ENCODE results near the gene TRIM41. TPM values are rescaled to one million over a fixed set of nuclear protein-coding genes. Genes with fewer than 3 reads are reported as not detected.

TRIM41 gene
- total RNA-seq, 4 donors from 2014 or later = 9.7 to 17.6 (median 12.1) TPM

DNA sequence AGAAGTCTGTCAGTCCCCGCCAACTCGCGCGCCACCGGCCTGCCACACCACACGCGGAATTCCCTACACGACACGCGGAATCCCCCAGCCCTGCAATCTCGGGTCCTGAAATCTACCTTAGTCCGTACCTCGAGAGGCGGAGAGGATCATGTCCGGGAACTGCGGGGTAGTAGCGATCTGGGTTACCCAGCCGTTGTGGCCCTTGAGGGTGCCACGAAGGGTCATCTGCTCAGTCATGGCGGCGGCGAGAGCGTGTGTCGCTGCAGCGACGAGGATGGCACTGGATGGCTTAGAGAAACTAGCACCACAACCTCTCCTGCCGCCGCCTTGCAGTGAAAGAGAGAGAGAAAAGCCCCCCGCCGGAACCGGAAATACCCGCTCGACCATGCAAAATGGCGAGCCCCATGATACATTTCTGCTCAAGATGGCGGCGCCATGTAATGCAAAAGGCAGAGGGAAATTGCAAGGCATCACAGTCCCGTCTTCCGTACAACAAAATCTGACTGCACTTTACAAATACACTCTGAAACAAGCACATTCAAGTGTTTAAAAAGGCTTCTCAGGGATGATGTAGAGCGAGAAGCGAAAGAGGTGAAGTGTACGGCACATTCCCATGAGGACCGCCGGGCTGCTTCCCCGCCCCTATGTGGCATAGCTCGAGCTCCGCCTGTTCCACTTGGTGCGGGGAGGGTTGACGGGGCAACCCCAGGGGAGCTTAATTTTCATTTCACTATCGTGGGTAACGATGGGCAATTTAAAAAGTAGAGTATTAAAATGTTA lies 20.7 kb downstream of the TRIM41 start, which contains the start of gene RACK1:
TSS of gene RACK1 (minus strand) at position 343 of the 780 bp plus-strand sequence. CDS start at position 237, 106 bp downstream.
- Histone ChIP-seq H3K4me3 (peak within 1 kb of the TSS; percentile 53 to 79), H3K36me3 (peaks cover 0 to 34% of the 10 kb centered on the region in 2 donors), H3K4me1 (peaks cover 0 to 75% (median 30%) of the 10 kb centered on the region in 3 donors), H3K27ac (peak within 1 kb of the TSS; percentile 15 to 97 (median 94)), H3K27me3 (no peaks in the 10 kb centered on the region), H3K9me3 (no peaks in the 10 kb centered on the region)
- peak; percentile 65 to 66 for TF ChIP-seq POLR2A (IDR thresholded peaks at IDR 0.05)
- peak; percentile 82 for TF ChIP-seq POLR2AphosphoS5 (IDR thresholded peaks at IDR 0.05)
- TF ChIP-seq, protein P1, sequence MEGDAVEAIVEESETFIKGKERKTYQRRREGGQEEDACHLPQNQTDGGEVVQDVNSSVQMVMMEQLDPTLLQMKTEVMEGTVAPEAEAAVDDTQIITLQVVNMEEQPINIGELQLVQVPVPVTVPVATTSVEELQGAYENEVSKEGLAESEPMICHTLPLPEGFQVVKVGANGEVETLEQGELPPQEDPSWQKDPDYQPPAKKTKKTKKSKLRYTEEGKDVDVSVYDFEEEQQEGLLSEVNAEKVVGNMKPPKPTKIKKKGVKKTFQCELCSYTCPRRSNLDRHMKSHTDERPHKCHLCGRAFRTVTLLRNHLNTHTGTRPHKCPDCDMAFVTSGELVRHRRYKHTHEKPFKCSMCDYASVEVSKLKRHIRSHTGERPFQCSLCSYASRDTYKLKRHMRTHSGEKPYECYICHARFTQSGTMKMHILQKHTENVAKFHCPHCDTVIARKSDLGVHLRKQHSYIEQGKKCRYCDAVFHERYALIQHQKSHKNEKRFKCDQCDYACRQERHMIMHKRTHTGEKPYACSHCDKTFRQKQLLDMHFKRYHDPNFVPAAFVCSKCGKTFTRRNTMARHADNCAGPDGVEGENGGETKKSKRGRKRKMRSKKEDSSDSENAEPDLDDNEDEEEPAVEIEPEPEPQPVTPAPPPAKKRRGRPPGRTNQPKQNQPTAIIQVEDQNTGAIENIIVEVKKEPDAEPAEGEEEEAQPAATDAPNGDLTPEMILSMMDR (IDR thresholded peaks at IDR 0.05) = no peak
- TF ChIP-seq EP300 (IDR thresholded peaks at IDR 0.05) = no peak
- peak; percentile 76 for ATAC-seq
- WGBS, 2 donors (ENCODE audit: low coverage in 1 of 2) = 0% methylated on average over 18 to 22 of the region's 50 CpGs

DNA sequence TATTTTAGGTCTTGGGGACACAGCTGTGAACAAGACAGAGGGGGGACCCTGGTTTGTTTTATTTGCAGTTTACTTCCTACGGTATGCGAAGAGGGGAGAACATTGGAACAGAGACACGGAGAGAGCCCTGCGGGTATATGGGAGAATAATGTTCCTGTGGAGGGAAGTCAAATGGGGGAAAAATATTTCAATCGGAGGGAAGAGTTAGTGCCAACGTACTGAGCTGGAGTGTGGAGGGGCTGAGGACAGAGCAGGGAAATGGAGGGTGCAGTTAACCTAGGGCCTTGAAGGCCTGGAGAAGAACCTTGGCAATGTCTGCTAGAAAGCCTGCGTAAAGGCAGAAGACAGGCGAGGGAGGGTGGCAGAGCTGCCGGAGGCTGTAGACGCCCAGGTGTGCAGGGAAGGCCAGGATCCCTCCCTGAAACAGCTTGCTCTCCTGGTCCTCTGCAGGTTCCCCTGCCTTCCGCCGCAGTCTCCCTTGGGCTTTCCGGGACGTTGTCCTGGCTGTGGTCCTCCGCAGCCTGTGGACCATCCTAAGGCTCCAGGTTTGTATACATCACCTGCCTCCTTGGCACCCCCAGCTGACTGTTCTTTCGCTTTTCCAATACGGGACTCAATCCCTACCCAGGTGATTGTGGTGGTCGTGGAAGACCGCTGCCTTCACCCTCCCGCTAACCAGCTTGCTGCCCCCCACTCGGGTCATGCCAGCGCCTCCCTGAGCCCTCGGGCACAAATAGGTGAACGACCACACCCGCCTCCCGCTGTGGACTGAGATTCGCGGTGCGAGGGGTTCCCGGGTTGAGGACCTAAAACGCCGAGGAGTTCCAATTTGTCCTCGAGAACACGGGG lies 22.6 kb downstream of the TRIM41 start:
- Histone ChIP-seq H3K27me3 (no peaks in the 10 kb centered on the region), H3K9me3 (no peaks in the 10 kb centered on the region), H3K36me3 (peaks cover 0 to 24% of the 10 kb centered on the region in 2 donors), H3K27ac (peak overlapping the region; percentile 84 to 97 (median 94)), H3K4me3 (peak overlapping the region; percentile 63 to 76), H3K4me1 (peaks cover 0 to 79% (median 41%) of the 10 kb centered on the region in 3 donors)
- WGBS, 2 donors (ENCODE audit: low coverage in 1 of 2) = 44 to 46% methylated on average over 15 to 20 of the region's 34 CpGs
- ATAC-seq = no peak
- TF ChIP-seq POLR2AphosphoS5 (IDR thresholded peaks at IDR 0.05) (no peak), POLR2A (IDR thresholded peaks at IDR 0.05) (no peak), EP300 (IDR thresholded peaks at IDR 0.05) (no peak)
- TF ChIP-seq, protein P1 (IDR thresholded peaks at IDR 0.05) = no peak

DNA sequence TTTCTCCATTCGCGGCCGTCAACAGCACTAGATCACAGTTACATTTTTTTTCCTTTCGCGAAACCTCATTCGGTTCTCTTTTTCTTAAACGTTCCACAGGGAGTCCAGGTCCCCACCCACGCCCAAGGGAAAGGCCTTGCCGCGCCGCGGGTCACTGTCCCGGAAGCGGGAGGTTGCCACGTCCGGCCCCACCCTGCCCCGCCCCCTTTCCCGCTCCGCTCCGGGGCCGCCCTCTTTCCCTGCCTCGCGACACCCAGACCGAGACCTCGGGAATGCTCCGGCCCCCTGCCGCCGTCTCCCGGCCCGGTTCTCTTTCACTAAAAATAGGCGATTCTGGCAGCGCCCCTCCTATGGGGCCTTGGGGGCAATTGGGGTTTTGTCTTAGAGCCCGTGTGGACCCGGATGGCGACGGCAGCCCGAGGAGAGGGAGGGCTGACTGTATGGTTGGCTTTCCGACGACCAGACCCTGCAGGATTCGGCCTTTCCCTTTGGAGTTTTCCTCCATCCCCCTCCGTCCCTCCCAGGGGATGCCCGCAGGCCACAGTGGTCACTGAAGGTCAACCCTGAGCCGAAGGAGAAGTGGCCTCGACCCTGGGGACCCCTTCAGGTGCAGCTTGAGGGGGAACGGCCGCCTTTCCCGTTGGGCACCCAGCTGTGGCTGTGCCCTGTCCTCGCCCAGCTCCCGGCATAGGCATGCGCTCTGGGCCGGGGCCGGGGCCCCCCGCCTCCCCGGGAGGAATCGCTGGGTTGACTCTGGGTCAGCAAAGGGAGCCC lies 23.4 kb downstream of the TRIM41 start:
- TF ChIP-seq, protein P1 (IDR thresholded peaks at IDR 0.05) = peak in 3 of 4 experiments; percentile 3 to 36 (median 9)
- TF ChIP-seq EP300 (IDR thresholded peaks at IDR 0.05) (no peak), POLR2AphosphoS5 (IDR thresholded peaks at IDR 0.05) (peak; percentile 78), POLR2A (IDR thresholded peaks at IDR 0.05) (peak; percentile 50 to 74)
- Histone ChIP-seq H3K4me1 (peaks cover 0 to 79% (median 41%) of the 10 kb centered on the region in 3 donors), H3K27ac (peak overlapping the region; percentile 84 to 97 (median 94)), H3K9me3 (no peaks in the 10 kb centered on the region), H3K27me3 (no peaks in the 10 kb centered on the region), H3K36me3 (peaks cover 0 to 20% of the 10 kb centered on the region in 2 donors), H3K4me3 (peak overlapping the region; percentile 63 to 76)
- 0 to 10% methylated on average over 2 to 6 of the region's 55 CpGs for WGBS, 2 donors (ENCODE audit: low coverage in 1 of 2)
- peak; percentile 89 for ATAC-seq

DNA sequence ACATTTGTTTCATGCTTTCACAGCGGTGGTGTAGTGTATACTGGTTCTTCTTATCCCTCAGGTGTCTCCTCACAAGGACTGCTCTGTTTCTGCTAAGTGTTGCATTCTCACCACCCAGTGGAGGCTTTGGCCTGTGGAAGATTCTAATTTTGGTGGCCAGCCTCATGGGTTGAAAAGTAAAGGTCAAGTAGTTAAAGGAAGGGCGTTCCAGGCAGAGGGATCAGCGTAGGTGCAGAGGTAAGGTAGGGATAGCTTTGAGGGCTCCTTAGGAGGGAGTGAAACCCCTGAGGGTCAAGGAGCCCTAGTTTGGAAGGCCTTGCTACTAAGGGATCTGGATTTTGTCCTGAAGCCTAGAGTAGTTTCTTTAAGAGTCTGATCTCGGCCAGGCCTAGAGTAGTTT lies 25.2 kb downstream of the TRIM41 start:
- Histone ChIP-seq H3K4me3 (peak overlapping the region; percentile 63 to 76), H3K36me3 (peaks cover 0 to 28% of the 10 kb centered on the region in 2 donors), H3K27me3 (no peaks in the 10 kb centered on the region), H3K27ac (peak overlapping the region in 3 of 4 donors; percentile 93 to 97 (median 94)), H3K9me3 (no peaks in the 10 kb centered on the region), H3K4me1 (peaks cover 0 to 83% (median 38%) of the 10 kb centered on the region in 3 donors)
- 46 to 53% methylated on average over 2 to 3 of the region's 4 CpGs for WGBS, 2 donors (ENCODE audit: low coverage in 1 of 2)
- no peak for ATAC-seq
- no peak for TF ChIP-seq POLR2AphosphoS5 (IDR thresholded peaks at IDR 0.05)
- TF ChIP-seq, protein P1 (IDR thresholded peaks at IDR 0.05) = no peak
- TF ChIP-seq POLR2A (IDR thresholded peaks at IDR 0.05) = no peak
- TF ChIP-seq EP300 (IDR thresholded peaks at IDR 0.05) = no peak
